Measurements from ENCODE around the gene CHMP2B.

- TF ChIP-seq EP300 (IDR thresholded peaks at IDR 0.05; ENCODE audit: borderline replicate concordance in 1 of 2, low read depth in 2 of 2, low read length in 2 of 2) (no peak), JUND (IDR thresholded peaks at IDR 0.05; ENCODE audit: low read length) (no peak), MAFK (IDR thresholded peaks at IDR 0.05; ENCODE audit: low read depth, low read length) (no peak), MAX (IDR thresholded peaks at IDR 0.05) (no peak), RFX5 (IDR thresholded peaks at IDR 0.05; ENCODE audit: borderline replicate concordance, low read depth, low read length) (no peak), CTCF (IDR thresholded peaks at IDR 0.05; ENCODE audit: control extremely low read depth in 1 of 3, insufficient read depth in 1 of 3, low read depth in 1 of 3, low read length in 3 of 3) (no peak), BRCA1 (IDR thresholded peaks at IDR 0.05; ENCODE audit: low read depth, low read length) (no peak), POLR2A (IDR thresholded peaks at IDR 0.05; ENCODE audit: control extremely low read depth in 1 of 2, low read depth in 2 of 2, low read length in 2 of 2) (no peak), NRF1 (IDR thresholded peaks at IDR 0.05; ENCODE audit: low read depth, low read length) (no peak)
Measured at GRCh38 chr3:87199628-87200027, 27.5 kb upstream of the CHMP2B start.

Measured in H1 (cell line).